ENCODE results near the gene MAP7. TPM values are rescaled to one million over a fixed set of nuclear protein-coding genes. Genes with fewer than 3 reads are reported as not detected.
A peak's percentile ranks its signal among the peaks of the same experiment; 100 is the strongest.

MAP7 gene
- total and polyA plus RNA-seq, 9 of the 15 experiments (the other 6 are each of a cell fraction or from before 2014, with no cell fraction given): 0.76 to 7.7 (median 3.9) TPM

GRCh38 chr6:136521427-136521826 is 28.8 kb downstream of the MAP7 start:
- CTCF ChIA-PET (ENCODE audit: low intra/inter-chr PET ratio): no interaction called here
- 14% methylated on average over 2 of the region's 2 CpGs for WGBS (ENCODE audit: insufficient coverage, low coverage, missing lambda C conversion rate)
- no peak for FAIRE-seq
- no peak for TF ChIP-seq U2AF2 (optimal IDR thresholded peaks at IDR 0.05; ENCODE audit: low read depth, low read length)
- no peak for TF ChIP-seq CEBPG (CRISPR knock-in tag; IDR thresholded peaks at IDR 0.05)
- peak; percentile 69 to 92 for TF ChIP-seq CEBPG (tag; conservative IDR thresholded peaks at IDR 0.05 in 1 of 2, IDR thresholded peaks at IDR 0.05 in 1 of 2)
- peak; percentile 92 for TF ChIP-seq CEBPB (tag; IDR thresholded peaks at IDR 0.05)
- TF ChIP-seq PHB (CRISPR knock-in tag; IDR thresholded peaks at IDR 0.05): no peak
- TF ChIP-seq DACH1 (IDR thresholded peaks at IDR 0.05; ENCODE audit: partially characterized antibody): no peak
- in situ Hi-C loops (cut with MboI) (no loop called here), intact Hi-C loops (cut with micrococcal nuclease) (no loop called here)
- no peaks in the 10 kb centered on the region for H3K36me3 ChIP-seq (ENCODE audit: control insufficient read depth, insufficient read depth, low read length)
- 0 out of 5 replicates have a peak, but pooled peaks cover 0 to 3% of the 10 kb centered on the region in 2 experiments for H3K4me1 ChIP-seq (replicated peaks in 1 of 2; ENCODE audit: control insufficient read depth in 2 of 2, insufficient read depth in 2 of 2, low read length in 2 of 2)
- no peaks in the 10 kb centered on the region for H4K20me1 ChIP-seq (replicated peaks; ENCODE audit: control insufficient read depth, insufficient read depth, low read length)
- H3K9me3 ChIP-seq (replicated peaks; ENCODE audit: control insufficient read depth, insufficient read depth, low read depth, low read length): no peaks in the 10 kb centered on the region
- no peaks in the 10 kb centered on the region for H3K9me1 ChIP-seq (ENCODE audit: control insufficient read depth, insufficient read depth, low read length)
- H3K9ac ChIP-seq (ENCODE audit: insufficient read depth in 1 of 2, low read depth in 2 of 2, low read length in 2 of 2): no peak overlapping the region
- no peak overlapping the region for H2AFZ ChIP-seq (ENCODE audit: low read depth, low read length)
- DNase-seq (ENCODE audit: extremely low read depth in 1 of 4, low spot score in 3 of 4): no peak
- H3K4me2 ChIP-seq (ENCODE audit: insufficient read depth, low read length): no peak overlapping the region
- POLR2A ChIA-PET: no interaction called here
- no peaks in the 10 kb centered on the region for H3K79me2 ChIP-seq (ENCODE audit: control insufficient read depth, insufficient read depth, low read length)
- H3K27me3 ChIP-seq (ENCODE audit: control insufficient read depth in 2 of 2, insufficient read depth in 2 of 2, low read length in 2 of 2): peaks cover 0 to 9% of the 10 kb centered on the region in 2 experiments; a peak in 3 of 5 replicates
- no peak for ATAC-seq
- BruUV-seq (replicated peaks): no TSS peak
- H3K4me3 ChIP-seq: no peak overlapping the region
- no peak overlapping the region for H3K27ac ChIP-seq (ENCODE audit: extremely low read depth, low read depth, low read length)

- BruUV-seq (replicated peaks): no TSS peak
- Histone ChIP-seq H3K27me3 (ENCODE audit: control insufficient read depth in 2 of 2, insufficient read depth in 2 of 2, low read length in 2 of 2) (peaks cover 0 to 5% of the 10 kb centered on the region in 2 experiments; a peak in 3 of 5 replicates), H3K36me3 (ENCODE audit: control insufficient read depth, insufficient read depth, low read length) (no peaks in the 10 kb centered on the region), H3K9me3 (replicated peaks; ENCODE audit: control insufficient read depth, insufficient read depth, low read depth, low read length) (no peaks in the 10 kb centered on the region), H3K79me2 (ENCODE audit: control insufficient read depth, insufficient read depth, low read length) (no peaks in the 10 kb centered on the region), H3K9me1 (ENCODE audit: control insufficient read depth, insufficient read depth, low read length) (no peaks in the 10 kb centered on the region), H2AFZ (ENCODE audit: low read depth, low read length) (no peak overlapping the region), H3K27ac (ENCODE audit: extremely low read depth, low read depth, low read length) (no peak overlapping the region), H3K4me2 (ENCODE audit: insufficient read depth, low read length) (no peak overlapping the region), H4K20me1 (replicated peaks; ENCODE audit: control insufficient read depth, insufficient read depth, low read length) (no peaks in the 10 kb centered on the region), H3K4me1 (replicated peaks in 1 of 2; ENCODE audit: control insufficient read depth in 2 of 2, insufficient read depth in 2 of 2, low read length in 2 of 2) (0 out of 5 replicates have a peak, but pooled peaks cover 0 to 2% of the 10 kb centered on the region in 2 experiments), H3K4me3 (no peak overlapping the region), H3K9ac (ENCODE audit: insufficient read depth in 1 of 2, low read depth in 2 of 2, low read length in 2 of 2) (no peak overlapping the region)
- ATAC-seq (no peak), FAIRE-seq (no peak), DNase-seq (ENCODE audit: extremely low read depth in 1 of 4, low spot score in 3 of 4) (no peak)
- 15% methylated on average over 3 of the region's 3 CpGs for WGBS (ENCODE audit: insufficient coverage, low coverage, missing lambda C conversion rate)
- ChIA-PET CTCF (ENCODE audit: low intra/inter-chr PET ratio) (no interaction called here), POLR2A (no interaction called here)
- intact Hi-C loops (cut with micrococcal nuclease): no loop called here
- in situ Hi-C loops (cut with MboI): no loop called here
- TF ChIP-seq CREB3 (tag; conservative IDR thresholded peaks at IDR 0.05; ENCODE audit: low read depth) (no peak), ETV6 (IDR thresholded peaks at IDR 0.05; ENCODE audit: borderline replicate concordance in 1 of 2, low read depth in 2 of 2, low read length in 1 of 2) (no peak), ETV6 (CRISPR knock-in tag; IDR thresholded peaks at IDR 0.05; ENCODE audit: borderline replicate concordance) (no peak), MTA3 (IDR thresholded peaks at IDR 0.05; ENCODE audit: borderline replicate concordance) (no peak), HMG20B (CRISPR knock-in tag; IDR thresholded peaks at IDR 0.05) (no peak), TAF1 (IDR thresholded peaks at IDR 0.05; ENCODE audit: control insufficient read depth, extremely low read depth, insufficient read depth, low read length, severe bottlenecking) (no peak), ZNF134 (CRISPR knock-in tag; conservative IDR thresholded peaks at IDR 0.05) (no peak)
These were observed 29.7 kb downstream of the MAP7 start for GRCh38 chr6:136520517-136520916.
